Measurements from ENCODE around the gene DNM2.

DNA sequence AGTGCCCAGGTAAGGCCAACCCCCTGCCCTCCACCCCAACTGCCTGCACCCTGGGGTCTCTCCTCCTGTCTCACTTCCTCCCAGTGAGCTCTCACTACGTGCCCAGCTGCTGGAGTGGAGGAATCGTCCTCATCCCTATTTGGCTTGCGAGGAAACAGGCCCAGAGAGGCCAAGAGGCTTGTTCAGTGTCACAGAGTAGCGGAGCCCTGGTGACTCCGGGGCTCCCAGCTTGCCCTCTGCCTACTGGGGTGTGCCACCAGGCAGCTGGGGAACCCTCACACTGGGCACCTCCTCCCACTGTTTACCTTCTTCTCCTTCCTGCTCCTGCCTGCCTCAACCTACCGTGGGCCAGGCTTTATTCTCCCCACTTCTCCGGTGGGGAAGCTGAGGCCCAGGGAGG lies 112.5 kb downstream of the DNM2 start:
- TF ChIP-seq, protein P1, sequence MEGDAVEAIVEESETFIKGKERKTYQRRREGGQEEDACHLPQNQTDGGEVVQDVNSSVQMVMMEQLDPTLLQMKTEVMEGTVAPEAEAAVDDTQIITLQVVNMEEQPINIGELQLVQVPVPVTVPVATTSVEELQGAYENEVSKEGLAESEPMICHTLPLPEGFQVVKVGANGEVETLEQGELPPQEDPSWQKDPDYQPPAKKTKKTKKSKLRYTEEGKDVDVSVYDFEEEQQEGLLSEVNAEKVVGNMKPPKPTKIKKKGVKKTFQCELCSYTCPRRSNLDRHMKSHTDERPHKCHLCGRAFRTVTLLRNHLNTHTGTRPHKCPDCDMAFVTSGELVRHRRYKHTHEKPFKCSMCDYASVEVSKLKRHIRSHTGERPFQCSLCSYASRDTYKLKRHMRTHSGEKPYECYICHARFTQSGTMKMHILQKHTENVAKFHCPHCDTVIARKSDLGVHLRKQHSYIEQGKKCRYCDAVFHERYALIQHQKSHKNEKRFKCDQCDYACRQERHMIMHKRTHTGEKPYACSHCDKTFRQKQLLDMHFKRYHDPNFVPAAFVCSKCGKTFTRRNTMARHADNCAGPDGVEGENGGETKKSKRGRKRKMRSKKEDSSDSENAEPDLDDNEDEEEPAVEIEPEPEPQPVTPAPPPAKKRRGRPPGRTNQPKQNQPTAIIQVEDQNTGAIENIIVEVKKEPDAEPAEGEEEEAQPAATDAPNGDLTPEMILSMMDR (IDR thresholded peaks at IDR 0.05) = no peak
- no peak for TF ChIP-seq POLR2A (IDR thresholded peaks at IDR 0.05; ENCODE audit: low read depth)
